PC-3 (cell line): Measurements from ENCODE around the gene ENO3. TPM values are rescaled to one million over a fixed set of nuclear protein-coding genes. Genes with fewer than 3 reads are reported as not detected.

Experiments used
- ATAC-seq: fragments of 200-7000 bp; cut with Tn5 transposase; 2 replicates; pipeline ENCODE4 v1.9.1; 2020; ENCODE audit warnings: mild to moderate bottlenecking, moderate library complexity
- BruUV-seq: library from RNA; stranded (reverse); fragments of 400-500 nt; replicated peaks from 2 replicates; lab custom pipeline; 2021; lab: Mats Ljungman, UMichigan
- CTCF ChIA-PET: fragments of 300-600 bp; sonication (Branson Sonifier 250); formaldehyde crosslinking; loops from one replicate; lab custom pipeline; 2022; ENCODE audit warnings: antibody characterized with exemption; lab: Charles Lee
- POLR2A ChIA-PET: fragments of 300-600 bp; sonication (Branson Sonifier 250); formaldehyde crosslinking; loops from one replicate; lab custom pipeline; 2022; ENCODE audit warnings: antibody characterized with exemption; ENCODE audit not compliant: unreplicated experiment; lab: Charles Lee
- DNase-seq: peaks from one replicate; pipeline ENCODE4 v3.0.0-alpha.2; 2015
- H2AFZ ChIP-seq: fragments of 300-600 bp; sonication (generic); 2 replicates; pipeline ENCODE4 v1.6.0; 2016; ENCODE audit warnings: antibody characterized with exemption, low read length
- H3F3A ChIP-seq: fragments of 300-600 bp; sonication (generic); one replicate; pipeline ENCODE4 v1.6.0; 2017; ENCODE audit warnings: antibody characterized with exemption, low read length, control low read depth, mild to moderate bottlenecking; ENCODE audit not compliant: unreplicated experiment
- H3K27ac ChIP-seq: fragments of 300-600 bp; sonication (generic); 2 replicates; pipeline ENCODE4 v1.5.1; 2016; ENCODE audit warnings: mild to moderate bottlenecking, low read length
- H3K27me3 ChIP-seq: fragments of 300-600 bp; sonication (generic); 2 replicates; pipeline ENCODE4 v1.6.1; 2016; ENCODE audit warnings: low read length, mixed read lengths
- H3K36me3 ChIP-seq: fragments of 300-600 bp; sonication (generic); 2 replicates; pipeline ENCODE4 v1.6.1; 2016; ENCODE audit warnings: low read depth, mixed run types, low read length, mixed read lengths
- H3K4me1 ChIP-seq: fragments of 300-600 bp; sonication (generic); 2 replicates; pipeline ENCODE4 v1.5.1; 2016; ENCODE audit warnings: low read length; ENCODE audit not compliant: insufficient read depth
- H3K4me2 ChIP-seq: fragments of 300-600 bp; sonication (generic); 2 replicates; pipeline ENCODE4 v1.6.0; 2016; ENCODE audit warnings: low read length
- H3K4me3 ChIP-seq: fragments of 300-600 bp; sonication (generic); 2 replicates; pipeline ENCODE4 v1.5.1; 2016; ENCODE audit warnings: mild to moderate bottlenecking, low read length, mixed read lengths
- H3K79me2 ChIP-seq: fragments of 300-600 bp; sonication (generic); 2 replicates; pipeline ENCODE4 v1.6.1; 2017; ENCODE audit warnings: low read length, mixed read lengths
- H3K9ac ChIP-seq: fragments of 300-600 bp; sonication (generic); 2 replicates; pipeline ENCODE4 v1.6.0; 2016; ENCODE audit warnings: mild to moderate bottlenecking, low read length
- H3K9me2 ChIP-seq: fragments of 300-600 bp; sonication (generic); replicated peaks from 2 replicates; pipeline ENCODE4 v1.6.1; 2016; ENCODE audit warnings: mixed run types, low read length, mixed read lengths
- H3K9me3 ChIP-seq: fragments of 300-600 bp; sonication (generic); 2 replicates; pipeline ENCODE4 v1.6.1; 2016; ENCODE audit warnings: low read length, mixed read lengths
- H4K20me1 ChIP-seq: fragments of 300-600 bp; sonication (generic); 2 replicates; pipeline ENCODE4 v1.6.1; 2016; ENCODE audit warnings: low read length, mixed read lengths
- CTCF ChIP-seq: fragments of 300-600 bp; sonication (generic); conservative IDR thresholded peaks from 2 replicates; pipeline ENCODE4 v1.5.1; 2017; ENCODE audit warnings: antibody characterized with exemption, low read depth, mild to moderate bottlenecking, low read length
- EZH2 ChIP-seq: fragments of 300-600 bp; sonication (generic); IDR thresholded peaks from one replicate; pipeline ENCODE4 v1.6.1; 2017; ENCODE audit warnings: antibody characterized with exemption, mild to moderate bottlenecking, low read length; ENCODE audit not compliant: unreplicated experiment
- EZH2phosphoT487 ChIP-seq: fragments of 300-600 bp; sonication (generic); IDR thresholded peaks from 2 replicates; pipeline ENCODE4 v1.6.1; 2018; ENCODE audit warnings: mild to moderate bottlenecking, antibody characterized with exemption, low read length, borderline replicate concordance
- intact Hi-C: fragments of 100-400 bp; cut with micrococcal nuclease; formaldehyde crosslinking; loops from 2 replicates; pipeline ENCODE4 v1.9.0; 2023
- total RNA-seq: library from RNA; depleted of rRNA; stranded (reverse); fragments of >200 nt; gene quantifications from 2 replicates; pipeline ENCODE4 v1.2.3, GENCODE V29; 2014

ENO3 gene
- total RNA-seq, 1 experiment from 2014 or later, result 2.4 TPM

- H3K36me3 ChIP-seq, result peaks cover 28% of the 10 kb centered on the region
- H3K9ac ChIP-seq, result peak overlapping the region; percentile 93
- no TSS peak for BruUV-seq
- DNase-seq (peak; percentile 38), ATAC-seq (no peak)
- H3K4me1 ChIP-seq, result peaks cover 30% of the 10 kb centered on the region
- CTCF ChIA-PET, result no interaction called here
- POLR2A ChIA-PET, result interaction anchor here (0.6 to 0.7 kb wide), 2 partner anchors 113 to 944 kb away, joined by 3 to 4 read pairs; no protein-coding TSS in a partner anchor
- H3K79me2 ChIP-seq, result peaks cover 60% of the 10 kb centered on the region
- H2AFZ ChIP-seq, result no peak overlapping the region
- no peaks in the 10 kb centered on the region for H3F3A ChIP-seq
- peaks cover 26% of the 10 kb centered on the region for H4K20me1 ChIP-seq
- no peaks in the 10 kb centered on the region for H3K9me3 ChIP-seq
- H3K27me3 ChIP-seq, result no peaks in the 10 kb centered on the region
- intact Hi-C loops, result loop anchor here (2.0 kb wide), 1 partner anchor 49 kb away; the partner anchor contains the start of genes INCA1 and KIF1C
- peak overlapping the region; percentile 85 for H3K27ac ChIP-seq
- no peak for TF ChIP-seq CTCF
- no peak for TF ChIP-seq EZH2
- no peak for TF ChIP-seq EZH2phosphoT487
- H3K4me2 ChIP-seq, result peak overlapping the region; percentile 98
- no peaks in the 10 kb centered on the region for H3K9me2 ChIP-seq
- H3K4me3 ChIP-seq, result peak overlapping the region; percentile 90
These were observed 3.3 kb upstream of the ENO3 start for GRCh38 chr17:4947411-4948165.

- Histone ChIP-seq H3K27me3 (no peaks in the 10 kb centered on the region), H3K9me3 (no peaks in the 10 kb centered on the region), H3K4me2 (peak within 1 kb of the TSS; percentile 98), H3F3A (no peaks in the 10 kb centered on the region), H3K79me2 (peaks cover 52% of the 10 kb centered on the region), H3K27ac (peak within 1 kb of the TSS; percentile 85), H3K36me3 (peaks cover 24% of the 10 kb centered on the region), H3K9me2 (no peaks in the 10 kb centered on the region), H2AFZ (peak within 1 kb of the TSS; percentile 84), H3K9ac (peak within 1 kb of the TSS; percentile 93), H3K4me1 (peaks cover 30% of the 10 kb centered on the region), H3K4me3 (peak within 1 kb of the TSS; percentile 90), H4K20me1 (peaks cover 26% of the 10 kb centered on the region)
- DNase-seq, result peak; percentile 80
- CTCF ChIA-PET, result no interaction called here
- TF ChIP-seq EZH2phosphoT487, result no peak
- TF ChIP-seq CTCF, result no peak
- no peak for TF ChIP-seq EZH2
- intact Hi-C loops, result no loop called here
- POLR2A ChIA-PET, result interaction anchor here (0.6 to 1.1 kb wide), 4 partner anchors 9 to 944 kb away, joined by 3 to 4 read pairs (median 3); partner anchors contain the start of genes SLC25A11 and SPAG7
- BruUV-seq, result no TSS peak
- peak; percentile 32 for ATAC-seq
These were observed 2.6 kb upstream of the ENO3 start, which contains the start of gene PFN1 for GRCh38 chr17:4948166-4948930. TSS of gene PFN1 (minus strand) at chr17:4948530. CDS start at chr17:4948394, 136 bp downstream.
